DMS79 (cell line): ENCODE results near the gene SPATA32.

Experiments used
- DNase-seq: peaks from one replicate; lab custom pipeline; 2025; lab: John Stamatoyannopoulos, UW

SPATA32 gene

DNA sequence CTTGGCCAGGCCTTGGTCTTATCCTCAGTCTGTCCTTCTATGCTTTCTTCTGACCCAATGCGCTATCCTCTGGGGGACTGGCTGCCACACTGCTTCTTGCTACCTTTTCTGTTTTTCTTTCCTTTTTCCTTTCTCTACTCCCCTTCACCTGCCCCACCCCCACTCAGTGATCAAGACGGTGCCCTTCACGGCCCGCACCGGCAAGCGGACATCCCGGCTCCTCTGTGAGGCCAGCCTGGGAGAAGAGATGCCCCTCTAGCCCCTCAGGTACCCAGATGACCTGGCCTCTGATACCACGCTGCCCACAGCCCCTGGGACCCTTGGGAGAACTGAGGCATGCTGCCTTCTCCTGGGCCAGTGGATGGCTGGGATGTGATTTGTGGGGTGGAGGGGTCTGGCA is 15.6 kb downstream of the SPATA32 start:
- DNase-seq: no peak

DNA sequence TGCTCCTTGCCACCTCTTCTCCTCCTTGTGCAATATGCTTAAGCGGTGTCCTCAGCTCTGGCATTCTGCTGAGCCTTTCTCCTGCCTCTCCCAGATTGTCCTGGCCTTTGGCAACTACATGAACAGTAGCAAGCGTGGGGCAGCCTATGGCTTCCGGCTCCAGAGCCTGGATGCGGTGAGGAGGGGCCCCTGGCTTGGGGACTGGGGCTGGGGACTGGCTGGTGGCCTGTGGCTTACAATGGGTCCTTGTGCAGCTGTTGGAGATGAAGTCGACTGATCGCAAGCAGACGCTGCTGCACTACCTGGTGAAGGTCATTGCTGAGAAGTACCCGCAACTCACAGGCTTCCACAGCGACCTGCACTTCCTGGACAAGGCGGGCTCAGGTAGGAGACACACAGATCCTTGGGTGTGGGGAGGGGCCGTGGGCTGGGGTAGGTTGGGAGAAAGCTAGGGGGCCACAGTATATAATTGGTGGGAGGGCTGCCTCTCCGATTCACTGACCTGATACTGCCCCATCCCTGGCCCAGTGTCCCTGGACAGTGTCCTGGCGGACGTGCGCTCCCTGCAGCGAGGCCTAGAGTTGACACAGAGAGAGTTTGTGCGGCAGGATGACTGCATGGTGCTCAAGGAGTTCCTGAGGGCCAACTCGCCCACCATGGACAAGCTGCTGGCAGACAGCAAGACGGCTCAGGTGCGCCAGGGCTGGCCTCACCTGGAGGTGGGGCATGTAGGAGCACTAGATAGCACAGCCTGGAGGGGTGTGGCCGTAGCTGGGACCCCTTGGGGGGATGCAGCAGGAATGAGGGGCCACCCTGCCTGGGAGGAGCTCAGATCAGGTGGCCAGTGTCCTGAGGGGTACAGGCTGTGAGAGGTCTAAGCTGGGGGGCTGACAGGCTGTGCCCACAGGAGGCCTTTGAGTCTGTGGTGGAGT is 16.9 kb downstream of the SPATA32 start:
- DNase-seq: no peak

DNA sequence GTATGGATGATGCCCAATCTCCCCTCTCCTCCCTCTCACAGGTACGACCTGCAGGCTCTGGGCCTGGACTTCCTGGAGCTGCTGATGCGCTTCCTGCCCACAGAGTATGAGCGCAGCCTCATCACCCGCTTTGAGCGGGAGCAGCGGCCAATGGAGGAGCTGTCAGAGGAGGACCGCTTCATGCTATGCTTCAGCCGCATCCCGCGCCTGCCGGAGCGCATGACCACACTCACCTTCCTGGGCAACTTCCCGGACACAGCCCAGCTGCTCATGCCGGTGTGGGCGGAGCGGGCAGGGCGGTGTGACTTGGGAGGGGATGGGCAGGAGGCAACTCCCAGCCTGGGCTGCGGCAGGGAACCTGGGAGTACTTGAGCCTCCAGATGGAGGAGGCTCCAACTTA is 18.1 kb downstream of the SPATA32 start:
- no peak for DNase-seq

DNA sequence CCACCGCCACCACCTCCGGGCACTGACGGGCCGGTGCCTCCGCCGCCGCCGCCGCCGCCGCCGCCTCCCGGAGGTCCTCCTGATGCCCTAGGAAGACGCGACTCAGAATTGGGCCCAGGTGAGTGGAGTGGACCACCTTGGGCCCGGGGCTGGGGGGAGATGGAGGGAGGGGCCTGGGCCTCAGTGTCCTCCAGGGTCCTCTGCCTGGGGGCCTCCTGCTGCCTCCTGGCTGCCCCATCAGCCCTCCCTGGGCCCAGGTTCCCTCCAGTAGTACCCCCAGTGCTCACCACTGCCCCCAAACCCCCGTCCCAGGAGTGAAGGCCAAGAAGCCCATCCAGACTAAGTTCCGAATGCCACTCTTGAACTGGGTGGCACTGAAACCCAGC is 19.9 kb downstream of the SPATA32 start:
- no peak for DNase-seq

DNA sequence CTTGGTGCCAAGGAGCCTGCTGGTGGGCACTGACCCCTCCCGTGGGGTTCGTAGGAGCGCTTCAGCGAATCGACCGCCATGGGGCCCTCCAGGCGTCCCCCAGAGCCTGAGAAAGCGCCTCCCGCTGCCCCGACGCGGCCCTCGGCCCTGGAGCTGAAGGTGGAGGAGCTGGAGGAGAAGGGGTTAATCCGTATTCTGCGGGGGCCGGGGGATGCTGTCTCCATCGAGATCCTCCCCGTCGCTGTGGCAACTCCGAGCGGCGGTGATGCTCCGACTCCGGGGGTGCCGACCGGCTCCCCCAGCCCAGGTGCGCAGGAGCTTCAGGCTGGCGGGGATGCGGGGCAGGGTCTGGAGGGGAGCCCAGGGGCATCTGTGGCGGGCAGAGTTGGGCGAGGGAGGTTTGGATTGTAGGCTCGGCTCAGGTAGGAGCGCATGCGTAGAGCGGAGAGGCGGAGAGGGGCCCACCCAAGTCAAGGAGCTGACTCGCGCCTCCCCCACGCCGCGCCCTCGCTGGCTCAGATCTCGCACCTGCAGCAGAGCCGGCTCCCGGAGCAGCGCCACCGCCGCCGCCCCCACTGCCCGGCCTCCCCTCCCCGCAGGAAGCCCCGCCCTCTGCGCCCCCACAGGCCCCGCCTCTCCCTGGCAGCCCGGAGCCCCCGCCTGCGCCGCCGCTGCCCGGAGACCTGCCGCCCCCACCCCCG is 20.4 kb downstream of the SPATA32 start:
- peak; percentile 49 for DNase-seq

DNA sequence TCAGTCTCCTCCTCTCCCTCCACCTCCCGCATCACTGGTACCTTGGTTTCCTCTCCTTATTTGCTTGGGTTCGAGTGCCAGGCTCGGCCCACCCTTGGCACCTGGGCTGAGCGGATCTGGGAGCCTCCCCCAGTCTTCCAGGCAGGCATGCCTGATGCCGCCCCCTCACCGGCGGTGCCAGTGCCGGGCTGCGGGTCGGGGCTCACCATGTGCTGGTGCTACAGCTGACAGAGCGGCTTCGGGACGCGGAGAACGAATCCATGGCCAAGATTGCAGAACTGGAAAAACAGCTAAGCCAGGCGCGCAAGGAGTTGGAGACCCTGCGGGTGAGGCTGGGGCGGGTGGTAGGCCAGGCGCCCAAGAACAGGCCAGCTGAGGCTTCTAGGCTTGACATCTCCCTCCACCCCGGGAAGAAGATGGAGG is 21.0 kb downstream of the SPATA32 start:
- DNase-seq: no peak

DNA sequence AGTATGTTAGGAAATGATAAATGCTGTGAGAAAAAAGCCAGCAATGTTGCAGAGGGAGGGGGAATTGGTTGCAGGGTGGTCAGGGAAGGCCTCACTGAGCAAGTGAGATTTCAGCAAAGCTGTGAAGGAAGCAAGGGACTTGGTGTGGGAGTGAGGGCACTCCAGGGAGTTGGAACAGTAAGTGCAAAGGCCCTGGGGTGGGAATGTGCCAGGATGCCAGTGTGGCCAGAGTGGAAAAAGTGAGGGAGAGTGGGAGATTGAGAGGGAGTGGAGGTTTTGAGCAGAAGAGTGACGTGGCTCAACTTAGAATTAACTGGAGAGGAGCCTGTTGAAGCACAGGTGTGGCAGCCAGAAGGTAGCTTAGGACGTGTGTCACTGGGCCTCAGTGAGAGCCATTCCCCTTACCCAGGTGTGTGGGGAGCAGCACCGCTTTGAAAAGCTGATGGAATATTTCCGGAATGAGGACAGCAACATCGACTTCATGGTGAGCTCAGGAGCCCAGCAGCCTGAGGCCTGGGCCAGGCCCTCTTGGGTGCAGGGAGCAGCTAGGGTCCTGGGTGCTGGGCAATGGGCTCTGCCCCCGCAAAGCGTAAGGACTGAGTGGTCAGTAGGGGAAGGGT is 23.6 kb downstream of the SPATA32 start:
- DNase-seq: no peak

DNA sequence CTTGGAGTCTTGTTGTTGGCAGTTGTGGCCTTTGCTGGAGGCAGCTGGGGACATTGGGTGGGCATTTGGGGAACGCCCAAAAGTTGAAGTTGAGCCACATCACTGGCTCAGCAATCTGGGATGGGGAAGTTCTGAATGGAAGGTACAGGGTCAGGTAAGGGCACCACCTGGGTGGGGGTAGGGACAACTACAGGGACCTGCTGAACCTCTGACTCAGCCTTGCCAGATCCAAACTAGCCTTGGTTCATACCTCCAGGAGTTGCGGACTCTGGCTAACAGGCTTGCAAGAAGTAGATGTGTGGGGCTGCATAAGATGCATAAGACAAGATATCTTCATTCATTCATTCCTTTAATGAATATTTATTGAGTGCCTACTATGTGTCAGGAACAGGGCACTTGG is 24.2 kb downstream of the SPATA32 start:
- no peak for DNase-seq

DNA sequence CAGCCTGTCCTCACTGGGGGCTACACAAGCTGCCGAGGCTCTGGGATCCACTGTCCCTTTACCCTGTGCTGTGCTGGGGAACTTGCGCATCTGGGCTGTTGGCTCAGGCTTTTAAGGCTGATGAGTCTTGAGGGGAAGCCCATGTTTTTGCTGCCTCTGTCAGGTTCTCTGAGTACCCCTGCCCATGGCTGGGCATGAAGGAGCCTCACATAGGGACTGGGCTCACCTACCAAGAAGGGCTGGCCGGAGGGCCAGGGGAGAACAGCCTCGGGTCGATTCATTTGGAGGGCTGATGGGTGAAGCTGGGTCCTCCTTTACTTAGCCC is 25.6 kb downstream of the SPATA32 start:
- DNase-seq: no peak

DNA sequence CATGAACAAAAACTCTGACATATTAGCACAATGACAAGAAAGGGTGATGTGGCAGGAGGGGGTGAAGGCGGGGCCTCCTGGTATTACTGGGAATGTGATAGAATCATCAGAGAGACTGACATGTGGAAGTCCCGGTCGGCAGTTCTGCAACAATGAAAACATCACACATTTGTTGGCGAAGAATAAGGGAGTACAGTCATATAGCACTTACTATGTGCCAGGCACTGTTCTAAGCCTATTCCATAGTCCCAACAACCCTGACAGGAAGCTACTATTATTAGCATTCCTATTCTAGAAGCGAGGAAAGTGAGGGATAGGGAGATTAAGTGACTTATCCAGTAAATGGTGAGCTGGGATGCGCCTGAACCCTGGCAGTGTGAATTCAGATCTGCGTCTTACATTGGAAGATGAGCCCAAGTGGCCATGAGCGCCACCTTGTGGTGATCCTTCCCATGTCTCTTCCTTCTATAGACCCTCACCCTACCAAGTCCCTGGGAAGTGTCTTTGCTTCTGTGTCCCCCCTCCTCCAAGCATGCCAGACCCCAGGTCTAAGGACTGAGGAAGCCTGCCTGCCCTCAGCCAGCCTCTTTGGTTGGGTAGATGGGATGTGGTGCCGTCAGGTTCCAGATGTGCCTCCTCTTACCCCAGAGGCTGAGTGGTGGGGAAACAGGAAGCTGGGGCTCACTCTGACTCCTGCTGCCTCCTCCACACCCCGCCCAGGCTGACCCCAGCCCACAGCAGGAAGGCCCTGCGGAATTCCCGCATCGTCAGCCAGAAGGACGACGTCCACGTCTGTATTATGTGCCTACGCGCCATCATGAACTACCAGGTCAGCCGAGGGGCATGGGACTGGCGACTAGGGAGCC is 26.2 kb downstream of the SPATA32 start:
- DNase-seq: no peak

DNA sequence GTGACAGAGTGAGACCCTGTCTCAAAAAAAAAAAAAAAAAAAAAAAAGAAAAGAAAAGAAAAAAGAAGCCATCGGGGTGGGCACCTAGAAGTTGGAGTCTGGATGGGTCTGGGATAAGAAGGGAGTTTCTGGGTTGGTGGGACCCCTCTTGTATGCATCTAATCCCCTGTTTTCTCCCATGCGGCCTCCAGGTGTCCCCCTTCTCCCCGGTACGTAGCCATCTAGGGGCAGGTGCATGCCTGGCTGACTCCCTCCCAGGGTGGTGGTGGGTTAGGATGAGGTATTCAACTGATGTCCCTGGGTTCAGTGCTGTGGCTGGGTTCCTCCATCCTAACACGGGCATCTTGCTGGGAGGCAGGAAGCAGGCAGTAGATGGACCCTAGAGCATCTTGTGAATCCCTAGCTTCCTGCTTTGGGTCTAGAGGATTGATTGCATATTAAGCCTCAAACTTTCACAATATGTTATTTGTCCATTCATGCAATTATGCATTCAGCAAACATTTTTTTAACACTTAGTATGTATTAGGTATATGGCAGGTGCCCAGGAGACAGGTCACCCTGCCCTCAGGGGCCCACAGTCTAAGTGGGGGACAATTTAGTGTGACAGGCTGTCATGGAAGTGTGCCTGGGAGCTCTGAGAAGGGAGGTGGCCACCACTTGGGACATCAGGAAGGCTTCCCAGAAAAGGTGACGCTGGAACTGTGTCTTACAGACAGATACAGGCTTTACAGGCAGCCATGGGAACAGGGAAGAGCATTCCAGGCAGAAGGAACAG is 27.1 kb downstream of the SPATA32 start:
- no peak for DNase-seq

DNA sequence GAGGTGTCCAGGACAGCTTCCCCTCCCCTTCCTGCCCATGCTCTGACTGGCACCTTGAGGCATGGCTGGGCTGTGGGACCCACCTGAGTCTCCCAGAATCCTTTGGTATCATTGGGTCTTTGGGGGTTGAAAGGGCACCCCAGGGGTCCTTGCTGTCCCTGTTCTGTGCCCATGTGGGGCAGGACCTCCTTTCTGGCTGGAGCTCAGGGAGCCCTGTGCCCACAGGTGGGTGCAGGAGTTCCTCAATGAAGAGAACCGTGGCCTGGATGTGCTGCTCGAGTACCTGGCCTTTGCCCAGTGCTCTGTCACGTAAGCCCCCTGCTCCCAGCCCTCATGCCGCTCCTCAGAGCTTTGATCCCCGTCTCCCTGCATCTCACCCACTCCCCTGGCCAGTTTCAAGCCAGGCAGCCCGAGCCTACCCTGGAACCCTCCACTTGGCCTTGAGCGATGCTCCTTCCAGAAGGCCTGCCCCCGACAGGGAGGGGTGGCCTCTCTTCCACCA is 28.4 kb downstream of the SPATA32 start:
- no peak for DNase-seq

DNA sequence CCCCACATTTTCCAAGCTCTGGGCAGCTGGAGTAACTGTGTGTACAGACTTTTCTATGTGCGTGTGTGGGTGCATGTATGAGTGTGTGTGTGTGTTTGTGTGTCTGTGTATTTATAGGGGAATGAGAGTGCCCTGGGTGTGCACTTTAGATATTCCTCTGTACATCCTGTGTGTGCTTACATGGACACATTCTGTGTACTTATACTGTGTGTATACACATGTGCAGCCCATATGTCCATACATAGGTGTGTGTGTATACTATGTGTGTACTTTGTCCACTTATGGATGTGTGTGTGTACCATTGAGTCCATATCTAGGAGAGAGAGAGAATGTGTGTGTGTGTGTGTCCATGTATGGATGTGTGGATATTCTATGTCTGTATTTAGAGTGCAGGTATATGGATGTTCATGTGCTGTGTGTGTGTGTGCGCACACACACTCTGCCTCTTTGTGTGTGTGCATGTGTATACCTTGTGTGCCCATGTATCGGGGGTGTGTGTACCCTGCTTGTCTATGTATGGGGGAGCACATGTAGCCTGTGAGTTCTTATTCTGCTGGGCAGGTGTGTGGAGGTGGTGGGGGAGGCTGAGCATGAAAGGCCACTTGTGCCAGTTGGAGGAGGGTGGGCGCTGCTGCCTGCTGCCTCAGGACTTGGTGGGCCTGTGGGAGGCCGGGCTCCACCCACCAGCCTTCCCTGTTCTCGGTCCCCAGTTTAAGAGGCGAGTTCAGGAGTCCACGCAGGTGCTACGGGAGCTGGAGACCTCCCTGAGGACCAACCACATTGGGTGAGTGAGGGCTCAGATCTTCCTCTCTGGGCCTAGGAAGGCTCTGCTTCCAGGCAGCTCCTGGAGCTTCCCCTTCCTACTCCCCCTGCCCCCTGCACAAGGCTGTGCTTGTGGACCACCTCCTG is 29.1 kb downstream of the SPATA32 start:
- no peak for DNase-seq

DNA sequence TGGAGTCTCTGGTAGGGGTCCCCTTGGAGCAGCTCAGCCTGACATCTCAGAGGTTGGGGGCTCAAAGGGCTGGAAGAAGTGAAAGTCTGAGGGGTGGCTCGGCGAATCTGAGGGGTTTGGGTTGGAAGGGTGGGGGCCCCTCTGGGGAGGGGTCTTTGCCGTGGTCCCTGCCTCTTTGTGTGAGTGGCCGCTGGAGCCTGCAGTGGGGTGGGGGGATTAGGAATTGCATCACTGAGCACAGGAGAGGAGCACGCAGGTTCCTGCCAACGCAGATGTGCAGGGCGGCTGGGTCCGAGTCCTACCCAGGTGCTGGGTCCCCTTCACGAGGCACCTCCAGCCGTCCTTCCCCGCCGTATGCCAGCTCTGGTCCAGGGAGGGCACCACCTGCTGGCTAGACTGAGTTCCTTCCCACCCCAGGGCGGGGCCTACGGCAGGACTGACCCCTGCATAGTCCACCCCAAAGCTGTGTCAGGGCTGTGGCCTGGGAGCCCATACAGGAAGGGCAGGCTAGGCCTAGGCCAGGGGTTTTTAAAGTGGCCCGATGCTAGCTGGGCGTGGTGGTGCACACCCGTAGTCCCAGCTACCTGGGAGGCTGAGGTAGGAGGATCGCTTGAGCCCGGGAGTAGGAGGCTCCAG is 30.3 kb downstream of the SPATA32 start:
- DNase-seq: peak; percentile 21

DNA sequence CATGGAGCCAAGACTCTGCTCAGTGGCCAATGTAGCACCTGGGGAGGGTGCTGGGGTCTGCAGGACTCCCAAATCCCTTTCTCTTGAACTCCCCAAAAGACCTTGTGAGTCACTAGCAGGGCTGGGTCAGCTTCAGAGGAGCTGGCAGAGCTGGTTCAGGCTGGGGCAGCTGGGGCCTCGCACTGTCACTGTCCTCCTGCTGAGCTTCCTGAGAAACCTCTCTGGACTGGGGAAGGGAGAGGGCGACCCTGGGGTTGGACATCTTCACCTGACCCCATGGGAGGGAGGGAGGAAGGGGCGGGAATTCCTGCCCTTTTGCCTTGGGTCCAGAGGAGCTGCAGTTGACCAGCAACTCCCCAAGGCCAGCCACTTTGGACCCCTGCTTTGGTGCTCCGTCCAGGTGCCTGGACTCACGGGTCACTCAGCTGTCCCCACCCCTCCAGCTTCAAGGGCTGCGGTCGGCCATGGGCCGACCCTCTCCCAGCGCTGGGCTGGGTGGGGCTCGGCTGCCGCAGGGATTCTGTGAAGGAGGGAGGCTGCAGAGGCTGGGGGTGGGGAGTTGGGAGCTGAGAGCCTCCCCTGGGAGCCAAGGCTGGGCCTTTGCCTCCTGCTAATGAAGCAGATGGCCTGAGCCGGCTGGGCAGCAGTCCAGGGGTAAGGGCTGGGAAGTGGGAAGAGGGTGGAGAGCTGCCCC is 31.0 kb downstream of the SPATA32 start:
- peak; percentile 45 for DNase-seq

DNA sequence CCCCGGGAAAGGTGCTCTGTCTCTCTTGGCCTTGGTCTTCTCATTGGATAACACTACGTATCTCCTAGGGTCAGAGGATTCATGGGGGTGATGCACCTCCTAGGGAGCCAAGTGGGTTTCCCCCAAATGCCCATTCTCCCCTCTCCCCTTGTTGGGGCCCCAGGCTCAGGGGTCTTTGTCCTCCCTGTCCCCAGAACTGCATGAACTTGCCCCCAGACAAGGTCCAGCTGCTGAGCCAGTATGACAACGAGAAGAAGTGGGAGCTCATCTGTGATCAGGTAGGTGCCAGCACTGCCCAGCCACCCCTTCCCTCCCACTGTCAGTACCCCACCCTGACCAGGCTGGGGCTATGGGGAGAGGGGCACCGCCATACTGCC is 31.5 kb downstream of the SPATA32 start:
- no peak for DNase-seq

DNA sequence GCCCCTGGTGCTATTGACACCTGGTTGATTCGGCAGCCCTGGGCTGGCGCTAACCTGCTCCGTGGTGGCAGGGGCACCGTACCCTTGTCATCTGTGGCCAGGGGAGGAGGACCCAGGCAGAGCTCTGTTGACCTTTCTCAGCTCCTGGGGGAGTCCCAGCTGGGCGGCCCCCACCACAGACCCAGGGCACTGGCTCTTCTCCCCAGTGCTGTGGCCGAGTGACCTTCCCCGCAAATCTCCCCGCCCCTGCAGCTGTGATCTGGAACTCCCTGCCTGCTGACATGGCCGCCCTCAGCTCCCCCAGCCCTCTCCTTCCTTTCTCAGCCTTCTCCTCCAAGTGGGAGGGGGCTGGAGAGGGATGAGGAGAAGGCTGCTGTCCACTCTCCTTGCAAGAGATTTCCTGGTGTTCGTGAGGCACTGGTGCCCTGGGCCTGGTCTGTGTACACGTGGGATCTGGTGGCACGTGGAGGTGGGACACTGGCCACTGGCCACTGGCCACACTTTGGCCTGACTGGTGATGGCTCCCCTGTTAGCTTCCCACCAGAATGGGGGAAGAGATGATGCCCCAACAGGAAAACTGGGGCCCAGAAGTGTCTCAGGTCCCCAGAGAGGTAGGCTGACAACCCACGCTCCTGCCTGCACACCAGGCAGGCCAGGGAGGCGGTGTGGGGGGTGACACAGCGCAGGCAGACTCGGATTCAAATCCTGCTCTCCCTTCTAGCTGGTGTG is 32.0 kb downstream of the SPATA32 start:
- DNase-seq: no peak
